HG03520 (cell line): ENCODE measurements around the gene KRTAP12-1.

Experiments used
- ATAC-seq: cut with Tn5 transposase; IDR thresholded peaks from one replicate; pipeline ENCODE4 v1.9.1; 2021; ENCODE audit warnings: mild to moderate bottlenecking, moderate library complexity; ENCODE audit not compliant: unreplicated experiment

The KRTAP12-1 gene

GRCh38 chr21:44711327-44712202 is 29.6 kb upstream of the KRTAP12-1 start, which contains the start of gene TSPEAR:
Gene TSPEAR (minus strand): TSS chr21:44711572. CDS start chr21:44711514, 58 bp downstream.
- ATAC-seq: no peak

GRCh38 chr21:44710756-44711326 is 28.9 kb upstream of the KRTAP12-1 start:
- no peak for ATAC-seq

DNA sequence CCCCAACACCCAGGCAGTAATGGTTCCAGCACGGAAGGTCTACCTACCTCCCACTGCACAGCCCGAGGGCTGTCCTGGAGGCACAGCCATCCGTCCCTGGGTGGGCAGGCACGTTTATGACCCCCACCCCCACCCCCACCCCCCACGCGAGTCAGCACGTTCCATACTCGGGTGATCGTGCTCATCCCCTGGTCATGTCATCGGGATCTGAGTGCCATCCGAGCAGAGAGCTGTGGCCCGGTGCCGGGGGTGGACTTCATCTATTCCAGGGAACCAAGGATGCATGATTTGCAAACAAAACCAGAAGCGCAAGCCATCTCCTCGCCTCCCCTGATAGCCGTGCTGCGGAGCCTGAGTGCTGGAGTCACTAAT is 28.3 kb upstream of the KRTAP12-1 start:
- no peak for ATAC-seq

GRCh38 chr21:44709426-44710293 is 27.7 kb upstream of the KRTAP12-1 start:
- ATAC-seq: no peak

DNA sequence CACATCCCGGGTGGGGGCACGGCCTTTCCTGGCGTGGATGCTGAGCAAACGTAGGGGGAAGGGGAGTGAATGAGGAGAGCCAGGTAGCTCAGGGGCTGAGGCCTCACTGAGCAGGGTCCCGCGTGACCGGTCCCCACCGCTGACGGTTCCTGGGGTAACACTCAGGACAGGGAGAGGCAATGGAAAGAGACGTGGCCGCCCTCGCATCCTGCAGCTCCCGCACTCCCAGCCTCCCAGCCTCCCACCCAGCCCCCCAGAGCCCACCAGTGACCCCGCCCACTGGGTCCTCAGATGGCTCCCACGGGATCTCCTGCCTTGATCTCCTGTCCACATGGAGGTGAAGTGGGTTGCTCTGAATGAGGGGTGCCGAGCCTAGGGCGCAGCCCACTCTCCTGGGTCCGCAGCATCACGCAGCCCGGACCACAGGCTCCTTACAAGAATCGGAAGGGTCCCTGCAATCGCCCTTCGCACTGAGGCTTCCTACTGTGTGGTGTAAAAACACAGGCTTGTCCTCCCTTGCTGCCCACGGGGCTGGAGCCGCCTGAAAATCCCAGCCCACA is 27.0 kb upstream of the KRTAP12-1 start:
- ATAC-seq: no peak

- ATAC-seq: no peak
Measured at GRCh38 chr21:44708213-44708865, 26.4 kb upstream of the KRTAP12-1 start.

DNA sequence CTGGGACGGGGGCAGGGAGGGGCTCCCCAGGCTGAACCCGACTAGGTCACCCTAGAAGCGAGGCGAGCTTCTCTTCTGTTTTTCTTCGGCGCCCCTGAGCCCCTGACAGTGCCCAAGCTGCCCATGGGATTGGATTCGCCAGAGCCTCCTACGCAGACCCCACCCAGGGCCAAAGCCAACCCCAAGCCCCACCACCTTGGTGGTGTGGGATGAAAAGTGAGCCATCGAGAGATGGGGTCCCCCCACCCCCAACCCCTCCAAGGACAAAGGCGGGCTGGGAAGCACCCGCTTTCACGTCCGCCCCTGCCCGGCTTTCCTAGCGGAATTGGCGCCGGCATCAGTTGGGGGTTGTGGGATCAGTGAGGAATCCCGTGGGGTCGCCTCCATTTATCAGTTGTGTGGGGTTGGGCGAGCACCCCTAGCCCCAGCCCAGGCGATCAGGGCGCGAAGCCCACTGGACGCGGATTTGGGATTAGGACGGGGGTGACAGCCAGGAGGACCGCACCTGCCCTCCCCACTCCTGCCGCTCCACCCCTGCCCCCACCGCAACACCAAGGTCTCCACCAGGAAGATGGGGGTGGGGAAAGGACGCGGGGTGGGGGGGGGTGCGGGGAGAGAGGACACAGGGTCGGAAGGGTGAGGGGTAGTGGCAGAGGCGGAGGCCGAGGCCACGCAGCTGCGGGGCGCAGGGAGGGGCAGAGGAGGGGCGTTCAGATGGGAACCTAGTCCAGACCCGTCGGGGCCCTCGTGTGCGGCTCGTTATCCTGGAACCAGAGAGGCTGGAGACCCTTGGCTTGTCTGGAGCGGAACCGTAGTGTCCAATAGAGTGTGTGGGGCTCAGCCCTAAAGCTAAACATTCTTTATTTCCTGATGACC is 25.0 kb upstream of the KRTAP12-1 start:
- ATAC-seq: no peak

DNA sequence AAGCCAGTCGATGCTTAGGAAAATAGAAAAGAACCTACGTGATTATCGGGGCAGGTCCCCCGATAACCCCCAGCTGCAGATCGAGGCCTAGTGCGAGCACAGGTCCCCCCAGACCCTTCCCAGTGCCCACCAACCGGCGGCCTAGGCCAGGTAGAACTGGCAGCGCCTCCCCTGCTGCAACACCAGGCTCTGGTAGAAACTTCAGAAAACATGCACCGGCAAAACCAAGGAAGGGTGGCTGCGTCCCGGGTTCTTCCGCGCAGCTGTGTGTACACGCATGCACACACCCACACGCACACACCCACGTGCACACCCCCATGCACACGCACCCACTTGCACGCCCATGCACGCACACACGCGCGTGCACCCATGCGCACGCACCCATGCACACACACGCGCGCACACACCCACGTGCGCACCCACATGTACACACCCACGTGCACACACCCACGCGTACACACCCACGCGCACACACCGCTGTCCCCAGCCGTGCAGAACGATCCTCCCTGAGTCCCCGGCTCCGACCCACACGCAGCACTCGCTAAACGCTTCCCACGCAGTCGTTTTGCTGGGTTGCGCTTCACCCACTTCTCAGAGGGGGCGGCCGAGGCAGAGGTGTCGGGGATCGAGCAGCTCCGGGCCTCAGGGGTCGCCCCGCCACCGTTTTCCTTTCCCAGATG is 24.2 kb upstream of the KRTAP12-1 start:
- no peak for ATAC-seq

- ATAC-seq: no peak
Measured at GRCh38 chr21:44704636-44705001, 22.7 kb upstream of the KRTAP12-1 start.

DNA sequence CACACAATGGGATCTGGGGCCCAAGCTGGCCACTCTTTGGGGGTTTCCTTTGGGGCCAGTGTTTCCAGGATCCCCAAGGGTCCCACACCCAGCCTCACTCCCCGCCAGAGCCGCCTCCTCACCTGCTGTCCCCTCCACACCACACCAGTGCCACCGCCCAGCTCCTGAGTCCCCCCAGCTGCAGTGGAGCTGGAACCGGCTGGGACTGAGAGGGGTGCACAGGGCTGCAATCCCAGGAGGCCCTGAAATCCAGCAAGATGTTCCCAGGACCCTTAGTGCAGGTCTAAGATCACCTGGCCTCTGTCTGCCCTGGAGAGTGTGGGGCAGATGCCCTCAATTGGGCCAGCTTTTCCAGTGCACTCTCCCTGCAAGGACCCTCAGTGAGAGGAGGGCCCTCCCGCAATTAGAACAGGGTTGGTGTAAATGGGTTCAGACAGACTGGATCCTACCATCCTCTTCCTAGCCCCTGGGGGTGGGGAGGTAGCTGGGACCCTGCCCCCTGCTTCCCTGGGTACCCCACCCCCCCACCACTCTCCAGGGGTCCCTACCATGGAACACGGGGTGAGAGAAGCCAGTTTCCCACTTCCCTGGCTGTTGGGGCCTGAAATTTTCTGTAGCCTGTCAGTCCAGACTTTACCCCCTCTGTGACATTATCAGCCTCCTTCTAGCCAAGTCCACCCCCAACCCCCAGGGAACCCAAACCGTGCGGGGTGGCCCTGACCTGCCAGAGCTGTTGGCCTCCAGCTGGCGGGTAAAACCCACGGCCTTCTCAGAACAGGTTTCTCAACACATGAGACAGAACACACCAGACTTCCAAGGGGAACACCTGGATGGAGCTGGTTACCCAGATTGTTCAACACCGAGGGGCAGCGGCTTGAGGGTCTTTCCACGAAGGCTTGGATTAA is 22.0 kb upstream of the KRTAP12-1 start:
- ATAC-seq: no peak

- ATAC-seq: no peak
Measured at GRCh38 chr21:44702973-44703730, 21.2 kb upstream of the KRTAP12-1 start.

- ATAC-seq: no peak
Measured at GRCh38 chr21:44702111-44702972, 20.4 kb upstream of the KRTAP12-1 start.

DNA sequence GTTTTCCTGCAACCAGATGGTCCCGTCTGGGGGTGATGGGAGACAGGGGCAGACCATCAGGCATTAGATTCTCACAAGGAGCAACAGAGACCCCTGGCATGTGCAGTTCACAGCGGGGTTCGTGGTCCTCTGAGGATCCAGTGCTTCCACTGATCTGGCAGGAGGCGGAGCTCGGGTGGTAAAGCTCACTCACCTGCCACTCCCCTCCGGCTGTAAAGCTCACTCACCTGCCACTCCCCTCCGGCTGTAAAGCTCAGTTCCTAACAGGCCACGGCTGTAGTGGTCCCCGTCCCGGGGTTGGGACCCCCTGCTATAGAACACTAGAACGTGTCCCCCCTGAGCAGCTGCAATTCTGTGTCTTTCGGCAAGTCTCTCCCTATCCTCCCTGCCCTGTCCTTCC is 19.6 kb upstream of the KRTAP12-1 start:
- no peak for ATAC-seq

GRCh38 chr21:44701023-44701400 is 19.0 kb upstream of the KRTAP12-1 start:
- no peak for ATAC-seq

DNA sequence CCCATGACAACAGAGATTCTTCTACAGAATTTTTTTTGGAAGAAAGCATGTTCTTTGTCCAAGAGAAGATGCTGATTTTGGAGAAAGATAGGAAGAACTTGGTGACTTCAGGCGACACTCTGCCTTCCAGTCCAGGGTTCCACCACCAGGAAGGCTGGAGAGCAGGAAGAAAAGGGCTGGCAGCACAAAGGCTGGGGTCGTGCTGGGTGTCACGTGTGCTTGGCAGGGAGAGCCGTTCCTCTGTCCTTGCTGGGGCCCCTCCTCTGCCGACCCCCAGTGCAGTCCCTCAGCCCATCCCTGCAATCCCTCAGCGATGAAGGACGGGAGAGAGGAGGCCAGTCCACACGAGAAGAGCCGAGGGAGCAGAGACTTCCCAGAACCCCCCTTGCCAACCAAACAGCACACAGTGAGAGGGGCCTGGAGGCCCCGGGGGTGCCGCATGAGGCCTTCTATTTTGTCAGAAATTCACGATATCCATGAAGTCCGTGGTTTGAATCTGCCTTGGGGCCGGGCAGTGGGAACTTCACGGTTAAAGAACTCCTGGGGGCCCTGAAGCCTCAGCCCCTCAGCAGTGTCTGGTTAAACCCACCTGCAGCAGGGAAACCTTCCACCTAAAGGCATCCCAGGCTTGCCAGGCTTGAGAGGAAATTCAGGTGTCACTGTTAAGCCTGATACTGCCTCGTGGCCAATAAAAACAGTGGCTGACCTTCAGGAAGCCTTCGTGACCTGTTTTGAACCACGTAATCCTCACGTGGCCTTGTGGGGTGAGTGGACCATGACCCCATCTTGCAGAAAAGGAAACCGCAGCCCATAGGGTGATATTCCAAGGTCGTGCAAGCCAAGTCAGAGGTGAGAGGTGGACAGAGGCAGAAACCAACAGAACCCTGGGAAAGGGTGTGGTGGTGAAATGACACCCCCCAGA is 18.4 kb upstream of the KRTAP12-1 start:
- ATAC-seq: no peak
